Effector memory CD4-positive, alpha-beta T cell (primary cell): ENCODE results near the gene BAG1.

Source experiments
- DNase-seq, 3 donors: peaks; one replicate each; pipeline ENCODE4 v3.0.0-alpha.2; 2020
- H3K27ac ChIP-seq: 2 replicates; pipeline ENCODE4 v1.7.0; 2013; ENCODE audit warnings: mild to moderate bottlenecking, low read length, moderate library complexity; ENCODE audit not compliant: insufficient read depth, poor library complexity, severe bottlenecking
- H3K27me3 ChIP-seq: replicated peaks from 2 replicates; pipeline ENCODE4 v1.7.0; 2013; ENCODE audit warnings: mild to moderate bottlenecking, low read length; ENCODE audit not compliant: insufficient read depth, control insufficient read depth, poor library complexity, severe bottlenecking
- H3K36me3 ChIP-seq: 2 replicates; pipeline ENCODE4 v1.7.0; 2013; ENCODE audit warnings: mild to moderate bottlenecking, low read length, moderate library complexity; ENCODE audit not compliant: control insufficient read depth, insufficient read depth
- H3K4me1 ChIP-seq: 2 replicates; pipeline ENCODE4 v1.7.0; 2013; ENCODE audit warnings: low read length, mild to moderate bottlenecking; ENCODE audit not compliant: control insufficient read depth, insufficient read depth, poor library complexity, severe bottlenecking
- H3K4me3 ChIP-seq: 2 replicates; pipeline ENCODE4 v1.7.0; 2013; ENCODE audit warnings: low read length, low read depth, mild to moderate bottlenecking; ENCODE audit not compliant: insufficient read depth, poor library complexity, severe bottlenecking
- H3K9me3 ChIP-seq: 2 replicates; pipeline ENCODE4 v1.7.0; 2013; ENCODE audit warnings: mild to moderate bottlenecking, low read length, moderate library complexity; ENCODE audit not compliant: control insufficient read depth

Gene BAG1

DNA sequence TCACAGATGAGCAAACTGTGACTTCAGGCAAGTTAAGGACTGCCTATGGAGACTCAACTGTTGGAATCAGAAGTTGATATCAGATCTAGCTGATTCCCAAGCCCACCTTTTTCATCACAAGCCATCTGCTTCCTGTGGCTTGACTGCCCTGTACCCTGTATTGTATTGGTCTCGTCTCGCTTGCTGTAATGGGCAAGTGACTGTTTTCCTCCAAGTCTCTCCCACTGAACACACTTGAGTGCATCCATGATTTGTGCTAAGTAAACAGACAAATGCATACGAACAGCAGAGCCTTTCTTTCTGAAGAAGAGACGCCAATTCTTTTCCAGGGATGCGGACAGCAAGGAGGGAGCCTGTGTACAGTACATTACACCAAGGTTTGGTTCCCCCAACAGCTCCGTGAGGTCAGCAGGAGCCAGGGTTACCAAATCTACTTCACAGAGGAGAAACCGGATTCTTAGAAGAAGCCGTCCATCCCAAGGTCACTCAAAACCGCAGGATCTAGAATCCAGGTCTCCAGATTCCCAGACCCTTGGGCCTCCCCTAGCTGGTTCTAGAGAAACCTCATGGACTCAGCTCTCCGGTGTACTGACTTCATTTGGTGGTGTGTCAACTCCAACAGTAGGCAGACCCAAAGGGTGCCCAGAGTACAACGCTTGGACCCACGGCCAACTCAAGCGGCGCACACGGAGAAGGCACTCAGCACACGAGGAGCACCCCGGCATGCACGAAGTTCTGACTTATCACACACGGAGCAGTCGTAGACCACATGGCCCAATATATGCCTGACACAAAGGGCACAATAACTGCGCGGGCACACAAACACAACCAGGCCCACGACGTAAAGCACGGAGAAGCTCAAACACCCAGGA, 1.1 kb downstream of the BAG1 start:
- Histone ChIP-seq H3K27ac (peak overlapping the region; percentile 82), H3K9me3 (no peaks in the 10 kb centered on the region), H3K27me3 (no peaks in the 10 kb centered on the region), H3K36me3 (peaks cover 47% of the 10 kb centered on the region), H3K4me1 (peaks cover 22% of the 10 kb centered on the region), H3K4me3 (peak overlapping the region; percentile 93)
- no peak for DNase-seq

DNA sequence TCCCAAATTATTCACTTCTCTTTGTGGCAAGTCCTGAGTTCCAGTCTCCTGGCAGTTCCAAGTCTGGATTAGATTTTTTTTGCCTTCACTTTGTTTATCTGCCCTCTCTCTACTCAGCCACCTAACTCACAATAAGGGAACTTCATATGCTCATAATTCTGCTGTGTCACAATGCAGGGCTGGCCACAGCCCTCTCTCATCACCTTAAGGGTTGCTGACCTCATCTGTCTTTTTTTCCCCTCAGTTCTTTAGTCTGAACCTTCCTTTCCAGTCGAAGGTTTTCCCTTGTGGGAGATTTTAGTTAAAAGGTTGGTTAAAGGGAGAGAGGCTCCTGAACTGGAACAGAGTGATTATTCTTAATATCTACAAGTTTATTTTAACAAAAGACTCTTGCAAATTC, 4.1 kb downstream of the BAG1 start:
- Histone ChIP-seq H3K4me1 (peaks cover 11% of the 10 kb centered on the region), H3K27me3 (no peaks in the 10 kb centered on the region), H3K36me3 (peaks cover 52% of the 10 kb centered on the region), H3K4me3 (no peak overlapping the region), H3K27ac (no peak overlapping the region), H3K9me3 (no peaks in the 10 kb centered on the region)
- no peak for DNase-seq

DNA sequence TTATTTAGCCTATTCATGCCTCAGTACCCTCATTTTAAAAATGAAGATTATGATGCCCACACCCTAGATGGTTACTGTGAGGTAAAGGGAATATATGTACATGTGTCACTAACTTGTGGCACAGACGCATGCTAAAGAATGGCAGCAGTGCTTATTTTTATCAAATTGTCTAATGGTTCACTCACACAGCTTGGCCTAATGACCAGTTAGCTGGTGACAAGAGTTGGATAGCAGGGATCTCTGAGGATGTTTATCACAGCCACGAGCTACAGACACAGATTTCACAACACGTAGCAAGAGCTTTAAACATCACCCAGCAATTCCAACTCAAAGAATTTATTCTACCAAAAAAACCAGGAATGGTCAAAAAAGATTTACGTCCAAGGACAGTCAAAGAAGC, 7.2 kb downstream of the BAG1 start:
- H3K4me1 ChIP-seq, result no peaks in the 10 kb centered on the region
- no peak for DNase-seq

DNA sequence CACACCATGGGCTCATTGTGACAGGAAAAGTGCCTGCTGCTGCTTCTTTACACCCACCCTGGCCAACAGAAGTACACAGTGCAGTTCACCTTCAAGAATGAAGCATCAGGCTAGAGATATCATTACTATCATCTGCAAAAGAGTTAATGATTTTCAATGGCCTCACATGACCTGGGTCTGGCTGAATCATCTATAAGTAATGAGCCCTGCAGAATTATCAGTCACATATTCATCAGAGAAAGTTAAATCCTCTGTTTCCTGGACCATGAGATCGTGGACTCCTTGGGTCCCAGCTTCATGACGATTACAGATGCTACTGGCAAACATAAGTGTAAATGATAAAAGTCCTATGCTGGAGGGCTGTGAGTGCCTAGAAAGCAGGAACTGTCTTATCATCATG, 8.3 kb downstream of the BAG1 start:
- Histone ChIP-seq H3K27ac (no peak overlapping the region), H3K4me3 (no peak overlapping the region), H3K27me3 (no peaks in the 10 kb centered on the region), H3K9me3 (no peaks in the 10 kb centered on the region), H3K36me3 (peaks cover 72% of the 10 kb centered on the region), H3K4me1 (no peaks in the 10 kb centered on the region)
- DNase-seq, result no peak

More for the DNA sequence above, 7.2 kb downstream of the BAG1 start:
- H3K27me3 ChIP-seq, result no peaks in the 10 kb centered on the region
- H3K36me3 ChIP-seq, result peaks cover 76% of the 10 kb centered on the region
- H3K9me3 ChIP-seq, result no peaks in the 10 kb centered on the region
- H3K4me3 ChIP-seq, result no peak overlapping the region
- H3K27ac ChIP-seq, result no peak overlapping the region

DNA sequence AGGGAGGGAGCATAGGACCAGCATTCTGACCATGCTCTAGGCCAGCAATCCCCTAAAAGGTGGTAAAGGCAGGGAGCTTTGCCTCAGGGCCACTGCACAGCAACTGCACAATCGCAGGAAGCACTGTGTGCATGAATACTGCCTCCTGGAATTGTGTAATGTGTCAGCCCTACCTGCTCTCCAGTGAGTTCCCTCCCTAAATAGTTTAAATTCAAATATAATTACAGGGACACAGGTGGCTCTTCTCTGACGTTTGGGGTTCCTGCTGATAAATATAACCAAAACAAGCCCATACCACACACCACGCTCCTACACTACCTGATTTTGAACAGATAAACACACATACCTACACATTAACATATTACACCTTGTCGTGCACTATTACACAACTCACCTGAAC, 9.0 kb downstream of the BAG1 start:
- DNase-seq, result no peak
- H3K4me1 ChIP-seq, result no peaks in the 10 kb centered on the region
- no peak overlapping the region for H3K27ac ChIP-seq
- peaks cover 67% of the 10 kb centered on the region for H3K36me3 ChIP-seq
- H3K27me3 ChIP-seq, result no peaks in the 10 kb centered on the region
- H3K9me3 ChIP-seq, result no peaks in the 10 kb centered on the region
- no peak overlapping the region for H3K4me3 ChIP-seq

DNA sequence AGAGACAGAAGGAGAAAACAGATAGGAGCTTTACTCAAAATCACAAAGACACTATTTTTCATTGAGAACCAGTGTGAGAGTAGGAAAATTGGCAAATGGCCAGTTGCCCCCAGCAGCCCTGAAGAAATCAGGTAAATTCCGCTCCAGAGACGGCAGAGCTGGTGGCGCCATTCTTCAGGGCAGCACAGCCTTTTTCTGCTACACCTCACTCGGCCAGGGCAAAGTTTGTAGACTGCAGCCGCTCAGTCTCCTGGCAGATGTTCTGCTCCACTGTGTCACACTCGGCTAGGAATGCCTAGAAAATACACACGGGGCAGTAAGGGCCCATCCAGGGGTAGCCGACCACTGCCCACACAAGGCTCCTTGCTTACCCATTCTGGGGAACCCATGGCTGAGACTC, 9.5 kb downstream of the BAG1 start:
- Histone ChIP-seq H3K36me3 (peaks cover 62% of the 10 kb centered on the region), H3K27me3 (no peaks in the 10 kb centered on the region), H3K27ac (no peak overlapping the region), H3K4me1 (no peaks in the 10 kb centered on the region), H3K9me3 (no peaks in the 10 kb centered on the region), H3K4me3 (no peak overlapping the region)
- DNase-seq, result no peak

DNA sequence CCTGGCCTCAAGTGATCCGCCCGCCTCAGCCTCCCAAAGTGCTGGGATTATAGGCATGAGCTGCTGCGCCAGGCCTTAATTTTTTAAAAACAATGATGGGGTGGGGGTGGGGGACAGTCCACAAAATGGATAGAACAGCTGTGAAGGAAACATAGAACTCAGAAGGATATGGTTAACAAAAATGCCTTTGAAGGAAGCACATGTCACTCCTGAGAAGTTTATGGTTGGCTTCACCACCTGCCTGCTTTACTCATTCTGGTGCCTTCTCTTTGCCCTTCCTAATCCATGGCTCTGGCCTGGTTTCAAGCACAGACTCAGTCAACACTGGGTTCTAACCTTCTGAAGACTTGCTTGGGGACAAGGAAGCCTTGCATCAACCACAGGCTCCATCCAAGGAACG, 10.3 kb downstream of the BAG1 start:
- peaks cover 54% of the 10 kb centered on the region for H3K36me3 ChIP-seq
- H3K4me1 ChIP-seq, result no peaks in the 10 kb centered on the region
- no peak overlapping the region for H3K27ac ChIP-seq
- H3K9me3 ChIP-seq, result no peaks in the 10 kb centered on the region
- DNase-seq, result no peak
- H3K4me3 ChIP-seq, result no peak overlapping the region
- no peaks in the 10 kb centered on the region for H3K27me3 ChIP-seq

DNA sequence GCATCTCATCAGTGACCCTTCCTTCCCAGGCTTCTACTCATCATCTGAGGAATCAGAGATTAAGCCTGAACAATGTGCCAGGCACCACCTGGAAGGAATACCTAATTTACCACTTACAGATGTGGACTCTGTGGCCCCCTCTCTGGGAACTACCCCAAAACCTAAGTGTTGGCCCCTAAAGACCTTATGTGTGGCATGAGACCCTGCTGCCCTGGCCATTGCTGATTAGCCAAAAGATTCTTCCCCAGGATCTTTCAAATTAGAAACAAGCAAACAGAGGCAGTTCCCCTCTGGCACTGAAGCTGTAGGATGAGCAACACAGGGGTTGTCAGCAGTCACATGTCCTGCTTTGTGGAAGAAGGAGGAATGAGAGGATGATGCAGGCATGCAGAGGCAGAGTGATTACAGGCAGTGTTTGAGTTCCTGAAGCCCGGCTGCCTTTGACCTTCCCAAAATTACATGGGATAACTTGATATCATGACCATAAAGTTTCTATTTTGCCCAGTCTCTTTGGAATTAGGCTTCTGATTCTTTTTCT, 14.0 kb downstream of the BAG1 start:
- Histone ChIP-seq H3K36me3 (peaks cover 26% of the 10 kb centered on the region), H3K4me3 (no peak overlapping the region), H3K27ac (no peak overlapping the region), H3K4me1 (no peaks in the 10 kb centered on the region), H3K9me3 (no peaks in the 10 kb centered on the region), H3K27me3 (no peaks in the 10 kb centered on the region)
- no peak for DNase-seq

DNA sequence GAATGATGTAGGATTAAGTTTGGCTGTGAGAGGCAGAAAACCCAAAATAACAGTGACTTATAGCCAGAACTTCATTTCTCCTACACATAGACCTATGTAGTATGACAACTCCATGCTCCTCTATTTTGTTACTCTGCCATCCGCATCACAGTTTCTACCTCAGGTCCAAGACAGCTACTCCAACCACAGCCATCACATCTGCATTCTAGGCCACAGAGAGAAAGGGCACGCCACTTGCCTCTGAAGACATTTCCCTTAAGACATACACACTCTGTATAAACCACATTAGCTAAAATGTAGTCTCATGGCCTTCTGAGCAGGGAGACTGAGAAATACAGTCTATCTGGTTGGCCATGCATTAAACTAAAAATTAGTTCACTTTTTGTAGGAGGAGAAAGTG, 14.5 kb downstream of the BAG1 start:
- H3K27ac ChIP-seq, result no peak overlapping the region
- H3K27me3 ChIP-seq, result no peaks in the 10 kb centered on the region
- H3K4me1 ChIP-seq, result no peaks in the 10 kb centered on the region
- H3K36me3 ChIP-seq, result peaks cover 21% of the 10 kb centered on the region
- H3K4me3 ChIP-seq, result no peak overlapping the region
- no peak for DNase-seq
- no peaks in the 10 kb centered on the region for H3K9me3 ChIP-seq

DNA sequence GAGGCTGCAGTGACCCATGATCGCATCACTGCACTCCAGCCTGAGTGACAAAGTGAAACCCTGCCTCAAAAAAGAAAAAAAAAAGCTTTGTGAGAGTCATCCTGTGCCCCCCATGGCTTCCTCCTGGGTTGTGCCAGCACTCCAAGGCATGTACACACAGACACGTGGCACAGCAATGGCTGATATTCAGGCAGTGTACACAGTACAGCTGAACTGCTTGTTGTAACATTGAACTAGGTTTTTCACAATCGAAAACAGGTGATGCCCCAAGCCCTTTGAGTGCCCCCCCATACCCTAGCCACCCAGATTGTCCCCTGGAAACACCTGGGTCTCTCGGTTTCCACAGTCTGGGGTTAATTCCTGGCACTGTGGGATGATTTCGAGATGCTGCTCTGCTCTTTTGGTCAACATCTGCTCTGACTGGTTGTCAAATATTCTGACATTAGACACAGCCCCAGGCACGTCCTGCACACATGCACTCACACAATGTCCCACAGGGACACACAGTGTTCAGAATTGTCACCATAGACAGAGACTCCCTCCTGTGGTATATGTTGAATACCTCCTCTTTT, 15.3 kb downstream of the BAG1 start:
- DNase-seq, result no peak
- H3K4me3 ChIP-seq, result no peak overlapping the region
- no peaks in the 10 kb centered on the region for H3K9me3 ChIP-seq
- H3K36me3 ChIP-seq, result peaks cover 12% of the 10 kb centered on the region
- H3K27me3 ChIP-seq, result no peaks in the 10 kb centered on the region
- H3K27ac ChIP-seq, result no peak overlapping the region
- H3K4me1 ChIP-seq, result no peaks in the 10 kb centered on the region
